ENCODE results near the gene KRT14.

KRT14 gene

GRCh38 chr17:41586863-41587495, at the start of gene KRT14:
KRT14 (minus strand) TSS chr17:41586895; CDS start chr17:41586834, 61 bp downstream.
- no peaks in the 10 kb centered on the region for H3K9me2 ChIP-seq (ENCODE audit: low read depth, low read length)
- TF ChIP-seq CTCF (IDR thresholded peaks at IDR 0.05; ENCODE audit: low read length) (no peak), EZH2 (IDR thresholded peaks at IDR 0.05; ENCODE audit: borderline replicate concordance, low read length) (no peak)
- no peaks in the 10 kb centered on the region for H3F3A ChIP-seq (ENCODE audit: insufficient read depth, low read length)

GRCh38 chr17:41635121-41636097, 48.7 kb upstream of the KRT14 start:
- H3K9me3 ChIP-seq (ENCODE audit: low read length), result no peaks in the 10 kb centered on the region
- H3K27me3 ChIP-seq (ENCODE audit: insufficient read depth, low read length), result no peaks in the 10 kb centered on the region
- no peak overlapping the region for H3K27ac ChIP-seq (ENCODE audit: low read depth, low read length, poor library complexity, severe bottlenecking)
- H3K9ac ChIP-seq (ENCODE audit: low read length), result no peak overlapping the region
- no peaks in the 10 kb centered on the region for H4K20me1 ChIP-seq (ENCODE audit: insufficient read depth, low read length)
- H3K9me2 ChIP-seq (ENCODE audit: low read depth, low read length), result no peaks in the 10 kb centered on the region
- TF ChIP-seq EZH2 (IDR thresholded peaks at IDR 0.05; ENCODE audit: borderline replicate concordance, low read length), result no peak
- TF ChIP-seq CTCF (IDR thresholded peaks at IDR 0.05; ENCODE audit: low read length), result no peak
- no peaks in the 10 kb centered on the region for H3K79me2 ChIP-seq (ENCODE audit: insufficient read depth, low read length)
- H3K4me2 ChIP-seq (ENCODE audit: low read length), result no peak overlapping the region
- no peaks in the 10 kb centered on the region for H3F3A ChIP-seq (ENCODE audit: insufficient read depth, low read length)
- H3K4me1 ChIP-seq (ENCODE audit: insufficient read depth, low read length, severe bottlenecking), result no peaks in the 10 kb centered on the region
- no peak overlapping the region for H2AFZ ChIP-seq (ENCODE audit: low read length)
- no peak overlapping the region for H3K4me3 ChIP-seq (ENCODE audit: low read depth, low read length, poor library complexity, severe bottlenecking)
- H3K36me3 ChIP-seq (ENCODE audit: insufficient read depth, low read length), result no peaks in the 10 kb centered on the region

More at GRCh38 chr17:41586863-41587495, at the start of gene KRT14:
- Histone ChIP-seq H3K27ac (ENCODE audit: low read depth, low read length, poor library complexity, severe bottlenecking) (no peak within 1 kb of the TSS), H3K9ac (ENCODE audit: low read length) (no peak within 1 kb of the TSS), H3K27me3 (ENCODE audit: insufficient read depth, low read length) (no peaks in the 10 kb centered on the region), H3K4me2 (ENCODE audit: low read length) (no peak within 1 kb of the TSS), H3K36me3 (ENCODE audit: insufficient read depth, low read length) (no peaks in the 10 kb centered on the region), H2AFZ (ENCODE audit: low read length) (no peak within 1 kb of the TSS), H3K4me1 (ENCODE audit: insufficient read depth, low read length, severe bottlenecking) (no peaks in the 10 kb centered on the region), H4K20me1 (ENCODE audit: insufficient read depth, low read length) (no peaks in the 10 kb centered on the region), H3K9me3 (ENCODE audit: low read length) (no peaks in the 10 kb centered on the region), H3K79me2 (ENCODE audit: insufficient read depth, low read length) (no peaks in the 10 kb centered on the region), H3K4me3 (ENCODE audit: low read depth, low read length, poor library complexity, severe bottlenecking) (no peak within 1 kb of the TSS)

GRCh38 chr17:41634639-41635038, 47.9 kb upstream of the KRT14 start:
- TF ChIP-seq CTCF (IDR thresholded peaks at IDR 0.05; ENCODE audit: low read length) (no peak), EZH2 (IDR thresholded peaks at IDR 0.05; ENCODE audit: borderline replicate concordance, low read length) (no peak)
- Histone ChIP-seq H4K20me1 (ENCODE audit: insufficient read depth, low read length) (no peaks in the 10 kb centered on the region), H3K9me2 (ENCODE audit: low read depth, low read length) (no peaks in the 10 kb centered on the region), H3F3A (ENCODE audit: insufficient read depth, low read length) (no peaks in the 10 kb centered on the region), H3K4me2 (ENCODE audit: low read length) (no peak overlapping the region), H3K27ac (ENCODE audit: low read depth, low read length, poor library complexity, severe bottlenecking) (no peak overlapping the region), H3K9ac (ENCODE audit: low read length) (no peak overlapping the region), H3K4me1 (ENCODE audit: insufficient read depth, low read length, severe bottlenecking) (no peaks in the 10 kb centered on the region), H3K79me2 (ENCODE audit: insufficient read depth, low read length) (no peaks in the 10 kb centered on the region), H3K9me3 (ENCODE audit: low read length) (no peaks in the 10 kb centered on the region), H3K4me3 (ENCODE audit: low read depth, low read length, poor library complexity, severe bottlenecking) (no peak overlapping the region), H3K36me3 (ENCODE audit: insufficient read depth, low read length) (no peaks in the 10 kb centered on the region), H2AFZ (ENCODE audit: low read length) (no peak overlapping the region), H3K27me3 (ENCODE audit: insufficient read depth, low read length) (no peaks in the 10 kb centered on the region)

Measured in OCI-LY1 (cell line).